Activated CD8-positive, alpha-beta memory T cell treated with anti-CD3 and anti-CD28 coated beads, Interleukin-2, amount 10 ng/mL, durations not matched to agents 7 days and 5 days (primary cell): ENCODE data around the gene MPEG1. TPM values are rescaled to one million over a fixed set of nuclear protein-coding genes. Genes with fewer than 3 reads are reported as not detected.

Experiments
- ATAC-seq: fragments of 150-1000 bp; cut with Tn5 transposase; one replicate; pipeline ENCODE4 v1.10.0; 2021; ENCODE audit warnings: moderate library complexity
- CTCF ChIA-PET: fragments of 350-600 bp; sonication (Branson Sonifier 250); formaldehyde crosslinking; loops from one replicate; lab custom pipeline; 2021; ENCODE audit warnings: antibody characterized with exemption; lab: Charles Lee
- DNase-seq: peaks from one replicate; pipeline ENCODE4 v3.0.0-alpha.2; 2020
- H3K27ac Mint-ChIP-seq: one replicate; pipeline ENCODE4 v1.8.0; 2021; ENCODE audit warnings: mild to moderate bottlenecking, mixed read lengths
- H3K27me3 Mint-ChIP-seq: one replicate; pipeline ENCODE4 v1.8.0; 2021; ENCODE audit warnings: mixed read lengths
- H3K36me3 Mint-ChIP-seq: one replicate; pipeline ENCODE4 v1.8.0; 2021; ENCODE audit warnings: mild to moderate bottlenecking, mixed read lengths
- H3K4me1 Mint-ChIP-seq: one replicate; pipeline ENCODE4 v1.8.0; 2021; ENCODE audit warnings: mixed read lengths
- H3K4me3 Mint-ChIP-seq: one replicate; pipeline ENCODE4 v1.8.0; 2021; ENCODE audit warnings: mild to moderate bottlenecking, moderate library complexity, mixed read lengths
- H3K9me3 Mint-ChIP-seq: one replicate; pipeline ENCODE4 v1.8.0; 2022; ENCODE audit warnings: low read depth, mixed read lengths
- total RNA-seq, 2 experiments: library from RNA; stranded (reverse); gene quantifications; one replicate each; pipeline ENCODE4 v1.2.3, GENCODE V29; 2021

MPEG1 gene
- total RNA-seq, 2 experiments from 2014 or later, result not detected

DNA sequence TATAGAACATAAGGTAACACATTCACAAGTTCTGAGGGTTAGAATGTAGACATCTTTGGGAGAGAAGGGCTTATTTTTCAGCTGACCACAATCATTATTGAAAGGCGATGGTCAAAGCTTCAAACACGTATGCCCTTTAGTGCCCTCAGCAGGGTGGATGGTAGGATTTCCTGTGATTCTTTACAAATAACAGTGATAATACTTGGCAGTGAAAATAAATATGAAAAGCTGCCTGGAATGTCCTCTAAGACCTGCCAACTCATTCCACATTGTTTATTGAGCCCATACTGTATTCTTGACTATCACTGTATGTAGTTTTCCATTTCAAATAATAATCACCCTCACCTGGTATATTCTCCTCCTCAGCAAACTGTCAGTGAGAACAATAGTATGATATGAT lies 13.7 kb upstream of the MPEG1 start:
- CTCF ChIA-PET, result no interaction called here
- Mint-ChIP-seq H3K36me3 (no peaks in the 10 kb centered on the region), H3K27ac (no peak overlapping the region), H3K4me1 (no peaks in the 10 kb centered on the region), H3K27me3 (peaks cover 16% of the 10 kb centered on the region), H3K9me3 (no peaks in the 10 kb centered on the region), H3K4me3 (no peak overlapping the region)
- DNase-seq (no peak), ATAC-seq (no peak)

DNA sequence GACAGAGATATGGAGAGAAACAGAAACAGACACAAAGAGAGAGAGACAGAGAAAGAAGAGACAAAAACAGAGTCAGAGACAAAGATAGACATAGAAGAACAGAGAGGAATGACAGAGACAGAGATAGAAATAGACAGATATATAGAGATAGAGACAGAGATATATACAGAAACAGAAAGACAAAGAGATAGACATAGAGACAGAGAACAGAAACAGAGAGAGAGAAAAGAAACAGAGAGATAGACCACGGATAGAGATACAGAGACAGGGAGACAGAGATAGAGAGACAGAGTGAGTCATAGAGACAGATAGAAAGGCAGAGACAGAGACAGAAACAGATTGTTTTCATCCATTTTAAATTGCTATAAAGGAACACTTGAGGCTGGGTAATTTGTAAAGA lies 12.3 kb upstream of the MPEG1 start:
- H3K36me3 Mint-ChIP-seq, result no peaks in the 10 kb centered on the region
- CTCF ChIA-PET, result interaction anchor here (2.4 kb wide), 1 partner anchor 54 kb away, joined by 10 read pairs; the partner anchor contains the start of gene DTX4
- no peak overlapping the region for H3K27ac Mint-ChIP-seq

DNA sequence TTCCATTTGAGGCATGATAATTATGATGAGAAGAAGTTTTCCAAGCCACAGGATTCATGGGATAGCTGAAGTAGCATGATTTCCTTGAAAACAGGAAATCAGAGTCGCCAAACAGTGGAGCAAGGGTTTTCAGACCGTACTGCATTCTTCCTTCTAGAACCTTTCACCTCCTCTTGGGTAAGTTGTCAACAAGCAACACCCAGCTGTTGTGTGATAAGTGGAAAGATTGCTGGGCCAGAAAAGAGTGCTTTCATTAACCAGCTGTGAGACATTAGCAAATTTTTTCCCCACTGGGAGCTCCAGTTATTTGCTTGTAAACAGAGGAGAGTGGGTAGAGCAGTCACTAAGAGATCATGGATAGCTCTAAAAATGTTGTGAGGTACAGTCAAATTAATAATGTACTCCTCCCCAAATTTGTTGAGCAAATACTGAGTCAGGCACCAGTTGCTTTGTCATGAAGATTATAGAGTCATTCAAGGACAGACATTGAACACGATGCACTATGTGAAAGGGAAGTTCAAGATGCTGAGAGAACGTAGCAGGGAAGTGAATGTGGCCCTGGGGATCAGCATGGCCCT lies 11.7 kb upstream of the MPEG1 start:
- Mint-ChIP-seq H3K9me3 (no peaks in the 10 kb centered on the region), H3K4me3 (no peak overlapping the region), H3K4me1 (no peaks in the 10 kb centered on the region), H3K36me3 (no peaks in the 10 kb centered on the region), H3K27me3 (peaks cover 17% of the 10 kb centered on the region), H3K27ac (no peak overlapping the region)
- CTCF ChIA-PET, result interaction anchor here (2.4 kb wide), 1 partner anchor 53 kb away, joined by 10 read pairs; the partner anchor contains the start of gene DTX4
- DNase-seq (no peak), ATAC-seq (no peak)

More for the DNA sequence above, 12.3 kb upstream of the MPEG1 start:
- no peak overlapping the region for H3K4me3 Mint-ChIP-seq
- H3K27me3 Mint-ChIP-seq, result peaks cover 13% of the 10 kb centered on the region
- no peak for ATAC-seq
- no peaks in the 10 kb centered on the region for H3K9me3 Mint-ChIP-seq
- H3K4me1 Mint-ChIP-seq, result no peaks in the 10 kb centered on the region
- no peak for DNase-seq

DNA sequence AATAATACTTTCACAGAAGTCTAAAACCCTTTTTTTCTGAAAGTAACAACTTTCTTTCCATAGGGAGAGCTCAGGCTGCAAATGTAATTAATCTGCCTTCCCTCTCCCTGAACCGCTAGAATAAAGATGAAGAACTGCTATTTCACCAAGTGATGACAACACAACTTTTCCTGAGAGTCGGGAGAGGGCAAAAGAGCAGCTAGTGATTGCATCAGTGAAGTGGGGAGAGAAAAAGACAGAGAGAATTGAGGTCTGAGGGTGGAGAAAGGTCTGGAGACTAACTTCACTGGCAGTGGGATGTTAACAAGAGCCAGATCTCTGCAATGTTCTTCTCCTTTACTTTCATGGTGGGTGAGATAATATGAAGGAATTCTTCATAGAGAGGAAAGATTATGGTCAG lies 10.9 kb upstream of the MPEG1 start:
- Mint-ChIP-seq H3K27ac (no peak overlapping the region), H3K4me1 (no peaks in the 10 kb centered on the region), H3K27me3 (peaks cover 17% of the 10 kb centered on the region), H3K4me3 (no peak overlapping the region), H3K9me3 (no peaks in the 10 kb centered on the region), H3K36me3 (no peaks in the 10 kb centered on the region)
- ATAC-seq, result no peak
- no peak for DNase-seq
- CTCF ChIA-PET, result interaction anchor here (0.6 to 2.4 kb wide), 2 partner anchors 52 to 422 kb away, joined by 3 to 10 read pairs; partner anchors contain the start of gene DTX4

DNA sequence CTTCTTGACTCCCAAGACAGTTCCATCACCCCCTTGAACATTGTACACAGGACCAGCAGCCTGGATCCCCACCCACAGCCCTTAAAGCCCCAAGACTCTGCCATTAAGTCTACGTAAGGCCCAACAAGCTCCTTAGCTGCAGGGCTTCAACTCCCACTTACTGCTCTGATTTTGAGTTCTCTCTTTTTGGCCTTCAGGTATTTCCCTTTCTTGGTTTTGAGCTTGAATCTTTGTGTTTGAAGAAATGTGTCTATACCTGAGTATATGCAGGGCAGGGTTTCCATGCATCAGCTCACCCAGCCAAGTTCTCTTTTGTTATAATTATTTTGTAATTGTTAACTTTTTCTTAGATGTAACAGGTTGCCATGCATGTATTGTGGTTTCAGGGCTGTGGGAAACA lies 10.4 kb upstream of the MPEG1 start:
- CTCF ChIA-PET, result interaction anchor here (0.6 to 2.4 kb wide), 4 partner anchors 14 to 422 kb away, joined by 3 to 10 read pairs (median 4); partner anchors contain the start of gene DTX4
- DNase-seq, result no peak
- H3K36me3 Mint-ChIP-seq, result no peaks in the 10 kb centered on the region
- no peak overlapping the region for H3K27ac Mint-ChIP-seq
- peaks cover 21% of the 10 kb centered on the region for H3K27me3 Mint-ChIP-seq
- no peak for ATAC-seq
- no peaks in the 10 kb centered on the region for H3K9me3 Mint-ChIP-seq
- H3K4me3 Mint-ChIP-seq, result no peak overlapping the region
- H3K4me1 Mint-ChIP-seq, result no peaks in the 10 kb centered on the region

DNA sequence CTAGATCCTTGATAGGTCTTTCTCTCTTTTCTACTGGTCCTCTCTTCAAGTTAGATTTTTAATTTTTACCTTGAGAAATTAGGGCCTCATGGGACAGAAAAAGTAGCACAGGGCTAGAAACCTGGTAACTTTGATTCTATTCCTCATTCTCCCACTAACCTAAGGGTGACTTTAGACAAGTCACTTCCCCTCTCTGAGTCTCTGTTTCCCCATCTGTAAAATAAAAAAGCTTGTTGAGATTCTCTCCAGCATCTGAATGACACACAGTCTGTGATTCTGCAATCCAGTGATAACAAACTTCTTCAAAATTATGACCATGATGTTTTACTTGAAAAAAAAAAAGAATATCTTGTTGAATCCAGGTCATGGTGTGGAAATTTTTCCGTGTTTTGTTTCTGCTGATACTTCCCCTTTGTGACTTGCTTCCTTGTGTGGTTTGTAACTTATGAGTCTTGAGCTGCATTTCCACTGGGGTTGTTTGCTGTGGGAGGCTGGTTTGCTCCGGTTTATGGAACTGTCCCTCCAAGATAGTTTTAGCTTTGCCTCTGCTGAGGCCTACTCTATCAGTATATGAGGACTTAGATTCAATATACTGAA lies 9.8 kb upstream of the MPEG1 start:
- Mint-ChIP-seq H3K9me3 (no peaks in the 10 kb centered on the region), H3K36me3 (no peaks in the 10 kb centered on the region), H3K27me3 (peaks cover 22% of the 10 kb centered on the region), H3K4me3 (no peak overlapping the region), H3K4me1 (no peaks in the 10 kb centered on the region), H3K27ac (no peak overlapping the region)
- DNase-seq (no peak), ATAC-seq (no peak)
- CTCF ChIA-PET, result interaction anchor here (0.8 to 1.1 kb wide), 2 partner anchors 13 to 36 kb away, joined by 3 to 4 read pairs; no protein-coding TSS in a partner anchor

DNA sequence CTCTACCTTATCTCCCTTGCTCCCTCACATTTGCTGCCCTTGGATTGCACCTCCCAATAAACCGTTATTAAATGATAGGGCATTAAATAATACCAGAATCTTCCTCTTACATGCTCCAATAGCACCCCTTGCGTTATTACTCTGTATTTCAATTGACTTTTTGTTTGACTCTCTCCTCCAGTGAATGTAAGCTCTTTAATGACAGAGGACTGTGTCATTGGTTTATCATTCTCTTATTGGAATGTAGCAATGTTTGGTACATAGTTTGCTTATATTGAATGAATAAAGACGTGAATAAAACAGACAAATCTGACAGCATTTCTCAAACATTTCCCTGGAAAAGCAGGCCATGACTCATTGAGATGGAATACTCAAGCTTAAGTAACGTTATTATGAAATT lies 8.7 kb upstream of the MPEG1 start:
- H3K27ac Mint-ChIP-seq, result no peak overlapping the region
- H3K4me3 Mint-ChIP-seq, result no peak overlapping the region
- peaks cover 6% of the 10 kb centered on the region for H3K4me1 Mint-ChIP-seq
- DNase-seq (no peak), ATAC-seq (no peak)
- CTCF ChIA-PET, result no interaction called here
- H3K27me3 Mint-ChIP-seq, result peaks cover 19% of the 10 kb centered on the region
- no peaks in the 10 kb centered on the region for H3K9me3 Mint-ChIP-seq
- no peaks in the 10 kb centered on the region for H3K36me3 Mint-ChIP-seq

DNA sequence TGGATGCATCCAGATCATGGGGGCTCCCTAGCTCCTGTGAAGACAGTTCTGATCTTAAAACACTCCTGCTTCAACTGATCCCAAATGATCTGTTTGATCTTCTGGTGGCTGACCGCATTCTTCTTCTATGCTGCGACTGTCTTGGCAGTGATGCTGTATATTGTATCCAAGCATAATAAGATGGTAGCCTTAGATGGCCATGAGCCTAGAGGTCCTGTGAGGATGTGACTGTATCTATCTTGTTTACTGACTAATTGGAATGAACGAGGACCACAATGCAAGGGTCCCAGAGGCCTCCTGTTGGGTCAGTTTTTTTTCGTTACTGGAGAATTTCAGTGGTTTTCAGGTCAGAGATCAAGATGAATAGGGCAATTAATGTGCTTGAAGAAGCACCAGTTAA lies 7.1 kb upstream of the MPEG1 start:
- Mint-ChIP-seq H3K27ac (no peak overlapping the region), H3K4me3 (no peak overlapping the region), H3K9me3 (no peaks in the 10 kb centered on the region), H3K4me1 (peaks cover 6% of the 10 kb centered on the region), H3K27me3 (peaks cover 12% of the 10 kb centered on the region), H3K36me3 (no peaks in the 10 kb centered on the region)
- CTCF ChIA-PET, result interaction anchor here (2.7 kb wide), 1 partner anchor 48 kb away, joined by 7 read pairs; the partner anchor contains the start of gene DTX4
- ATAC-seq (no peak), DNase-seq (no peak)

DNA sequence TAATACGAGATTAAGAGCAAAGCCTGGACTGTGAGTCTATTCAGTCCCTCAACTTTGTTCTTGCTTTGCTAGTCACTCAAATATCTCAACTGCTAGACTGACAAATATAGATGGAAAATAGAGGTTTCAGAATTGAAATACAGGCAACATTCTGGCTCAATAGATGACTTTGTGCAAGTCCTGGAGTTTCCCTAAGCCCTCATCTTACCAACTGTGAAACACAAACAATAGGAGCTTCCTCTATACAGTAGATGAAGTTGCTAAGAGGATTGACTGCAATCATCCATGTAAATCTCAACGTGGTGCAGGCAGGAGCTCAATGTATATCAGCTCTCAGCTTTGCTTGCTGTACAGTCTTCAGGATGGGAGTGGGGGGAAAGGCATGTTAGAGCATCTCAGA lies 6.2 kb upstream of the MPEG1 start:
- peaks cover 6% of the 10 kb centered on the region for H3K4me1 Mint-ChIP-seq
- ATAC-seq (no peak), DNase-seq (no peak)
- H3K36me3 Mint-ChIP-seq, result no peaks in the 10 kb centered on the region
- CTCF ChIA-PET, result interaction anchor here (2.7 kb wide), 1 partner anchor 47 kb away, joined by 7 read pairs; the partner anchor contains the start of gene DTX4
- peaks cover 14% of the 10 kb centered on the region for H3K27me3 Mint-ChIP-seq
- no peak overlapping the region for H3K4me3 Mint-ChIP-seq
- H3K9me3 Mint-ChIP-seq, result no peaks in the 10 kb centered on the region
- H3K27ac Mint-ChIP-seq, result no peak overlapping the region

DNA sequence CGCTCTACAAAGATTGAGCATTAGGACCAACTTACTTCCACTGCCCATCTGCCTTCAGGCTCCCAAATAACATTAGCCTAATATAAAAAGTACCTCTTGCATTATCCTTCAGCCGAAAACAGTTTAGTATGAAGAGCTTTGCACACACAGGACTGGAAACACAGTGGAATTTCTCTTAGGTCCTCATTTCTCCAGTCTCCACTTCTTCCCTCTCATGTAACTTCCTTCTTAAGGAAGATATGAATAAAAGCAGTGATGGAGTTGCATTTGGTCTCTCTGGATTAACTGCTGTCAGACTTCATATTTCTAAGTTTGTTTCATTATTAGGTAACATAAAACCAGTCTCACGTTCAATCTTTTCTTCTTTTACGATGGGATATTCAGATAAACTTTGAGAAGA lies 5.6 kb upstream of the MPEG1 start:
- no peak overlapping the region for H3K4me3 Mint-ChIP-seq
- H3K4me1 Mint-ChIP-seq, result peaks cover 6% of the 10 kb centered on the region
- no peak for DNase-seq
- H3K27me3 Mint-ChIP-seq, result peaks cover 14% of the 10 kb centered on the region
- no peaks in the 10 kb centered on the region for H3K36me3 Mint-ChIP-seq
- CTCF ChIA-PET, result interaction anchor here (2.7 kb wide), 1 partner anchor 47 kb away, joined by 7 read pairs; the partner anchor contains the start of gene DTX4
- no peaks in the 10 kb centered on the region for H3K9me3 Mint-ChIP-seq
- H3K27ac Mint-ChIP-seq, result no peak overlapping the region
- no peak for ATAC-seq

DNA sequence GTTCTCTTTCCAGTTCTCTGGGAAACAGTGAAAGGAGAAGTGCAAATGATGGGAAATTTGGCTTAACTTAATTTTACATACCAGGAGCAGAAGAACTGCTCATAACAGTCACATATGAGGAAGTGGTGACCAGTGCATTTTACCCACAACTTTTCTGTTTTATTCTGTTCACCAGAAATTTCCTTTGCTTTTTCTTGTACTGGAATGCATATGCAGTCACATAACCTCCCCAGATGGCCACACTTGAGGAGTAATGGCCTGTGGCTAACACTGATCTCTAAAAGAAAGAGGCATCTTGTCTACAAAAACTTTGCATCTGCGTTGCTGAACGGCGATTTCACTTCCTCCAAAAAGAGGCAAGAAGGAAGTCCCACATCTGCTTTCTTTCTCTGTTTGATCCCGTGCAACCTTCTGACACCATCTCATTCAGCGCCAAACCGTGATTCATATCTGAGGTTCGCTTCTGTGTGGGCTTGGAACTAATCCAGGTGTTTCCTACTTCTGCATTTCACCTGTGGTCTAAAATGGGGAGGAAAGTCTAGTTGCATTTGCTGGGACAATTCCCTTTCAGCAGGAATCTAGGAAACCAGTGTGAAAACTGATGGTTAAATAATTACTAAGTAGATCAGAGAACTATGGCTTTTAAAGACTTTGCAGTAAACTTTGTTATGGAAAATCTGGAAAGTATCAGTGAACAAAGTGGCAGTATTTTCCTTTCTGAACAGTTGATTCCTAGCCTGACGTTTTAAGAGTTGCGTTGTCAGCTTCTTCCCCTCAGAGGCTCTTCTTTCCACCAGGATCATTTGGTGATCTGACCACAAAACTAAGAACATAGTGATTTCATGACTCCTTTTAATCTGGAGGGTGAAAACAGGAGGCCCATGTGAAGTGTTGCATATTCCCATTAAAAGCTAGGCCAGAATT lies 4.2 kb upstream of the MPEG1 start:
- no peak for DNase-seq
- no peak overlapping the region for H3K4me3 Mint-ChIP-seq

DNA sequence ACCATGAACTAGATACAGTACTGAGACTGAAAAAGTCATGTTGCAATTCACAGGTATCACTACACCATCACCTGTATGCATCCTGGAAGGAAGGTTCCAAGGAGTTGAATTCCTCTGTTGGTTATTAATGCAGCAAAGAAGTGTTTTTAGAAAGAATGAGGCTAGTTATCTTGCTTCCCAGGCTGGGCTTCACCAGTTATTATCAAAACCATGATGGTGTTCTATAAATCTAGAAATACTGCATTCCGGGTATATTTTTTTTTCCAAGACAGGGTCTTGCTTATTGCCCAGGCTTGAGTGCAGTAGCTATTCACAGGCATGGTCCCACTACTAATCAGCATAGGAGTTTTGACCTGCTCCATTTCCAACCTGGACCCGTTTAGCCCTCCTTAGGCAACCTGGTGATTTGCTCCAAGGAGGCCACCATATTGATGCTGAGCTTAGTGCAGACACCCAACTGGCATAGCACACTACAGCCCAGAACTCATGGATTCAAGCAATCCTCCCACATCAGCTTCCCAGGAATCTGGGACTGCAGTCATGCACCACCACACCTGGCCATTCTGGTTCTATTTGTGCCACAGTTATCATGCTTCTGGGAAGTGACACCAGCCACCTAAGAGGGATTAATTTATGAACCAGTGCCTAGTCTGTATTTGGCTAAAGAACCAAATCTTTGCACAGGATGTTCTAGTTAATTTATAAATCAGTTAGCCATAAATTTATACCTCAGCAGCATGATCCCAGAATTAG lies 1.6 kb upstream of the MPEG1 start:
- Mint-ChIP-seq H3K36me3 (no peaks in the 10 kb centered on the region), H3K9me3 (no peaks in the 10 kb centered on the region), H3K27ac (no peak overlapping the region), H3K27me3 (peaks cover 18% of the 10 kb centered on the region), H3K4me1 (peaks cover 6% of the 10 kb centered on the region), H3K4me3 (no peak overlapping the region)
- no peak for ATAC-seq
- CTCF ChIA-PET, result interaction anchor here (1.4 kb wide), 1 partner anchor 43 kb away, joined by 5 read pairs; the partner anchor contains the start of gene DTX4
- DNase-seq, result no peak

More for the DNA sequence above, 4.2 kb upstream of the MPEG1 start:
- Mint-ChIP-seq H3K36me3 (no peaks in the 10 kb centered on the region), H3K27me3 (peaks cover 14% of the 10 kb centered on the region), H3K4me1 (peaks cover 6% of the 10 kb centered on the region), H3K27ac (no peak overlapping the region), H3K9me3 (no peaks in the 10 kb centered on the region)
- ATAC-seq, result peak; percentile 20
- CTCF ChIA-PET, result interaction anchor here (0.7 to 1.1 kb wide), 2 partner anchors 45 to 452 kb away, joined by 3 read pairs; partner anchors contain the start of gene DTX4
